ENCODE measurements around the gene CLCNKB. TPM values are rescaled to one million over a fixed set of nuclear protein-coding genes. Genes with fewer than 3 reads are reported as not detected.

Gene CLCNKB
- total and polyA plus RNA-seq, 2 of the 13 experiments (the other 11 are each of a cell fraction or from before 2014, with no cell fraction given), result 0.04 TPM; not detected in 1

DNA sequence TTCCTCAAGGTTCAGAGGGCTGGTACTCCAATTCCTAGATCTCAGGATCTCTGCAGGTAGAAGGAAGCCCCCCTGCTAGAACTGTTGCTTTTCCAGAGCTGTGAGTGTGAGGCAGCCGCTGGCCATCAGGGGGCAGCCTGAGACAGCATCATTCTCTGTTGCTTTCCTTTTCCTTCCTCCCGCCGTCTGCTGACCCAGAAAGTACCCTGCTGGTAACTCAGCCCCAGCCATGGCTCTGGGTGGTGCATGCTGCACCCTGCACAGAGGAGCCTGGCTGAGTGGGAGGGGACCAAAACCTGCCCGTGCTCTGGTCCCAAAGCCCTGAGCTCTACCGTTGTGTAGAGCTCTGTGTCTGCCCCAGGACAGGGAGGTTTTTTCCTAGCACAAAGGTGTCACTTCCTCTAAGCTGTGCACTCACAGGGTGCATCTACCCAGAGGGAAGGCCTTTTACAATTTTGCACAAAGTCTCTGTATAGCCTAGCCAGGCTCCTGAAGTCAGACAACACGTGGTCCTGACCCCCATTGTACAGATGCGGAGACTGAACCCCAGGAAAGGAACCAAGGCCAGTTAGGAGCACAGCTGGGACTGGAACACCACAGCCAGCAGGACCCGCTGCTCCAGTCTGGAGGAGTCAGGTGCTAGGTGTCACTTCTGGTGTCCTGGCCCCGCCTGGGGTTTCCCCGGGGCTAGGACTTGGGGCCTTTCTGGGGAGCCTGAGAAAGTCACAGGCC, 35.5 kb downstream of the CLCNKB start (continued):
- TF ChIP-seq SP1 (IDR thresholded peaks at IDR 0.05) (no peak), SP1 (CRISPR knock-in tag; IDR thresholded peaks at IDR 0.05) (0 out of 2 replicates have a peak, but pooled peaks have one; percentile 51), ZNF30 (CRISPR knock-in tag; IDR thresholded peaks at IDR 0.05) (no peak), SSRP1 (CRISPR knock-in tag; IDR thresholded peaks at IDR 0.05) (no peak), DMAP1 (CRISPR knock-in tag; IDR thresholded peaks at IDR 0.05) (no peak), ZNF703 (CRISPR knock-in tag; IDR thresholded peaks at IDR 0.05; ENCODE audit: borderline replicate concordance) (no peak), SAFB2 (CRISPR knock-in tag; IDR thresholded peaks at IDR 0.05; ENCODE audit: borderline replicate concordance, low read depth) (no peak), NR2F1 (CRISPR knock-in tag; IDR thresholded peaks at IDR 0.05) (no peak), REL (CRISPR knock-in tag; conservative IDR thresholded peaks at IDR 0.05) (no peak), ZNF567 (CRISPR knock-in tag; IDR thresholded peaks at IDR 0.05; ENCODE audit: borderline replicate concordance) (no peak), EEA1 (CRISPR knock-in tag; IDR thresholded peaks at IDR 0.05; ENCODE audit: borderline replicate concordance) (no peak), MATR3 (CRISPR knock-in tag; IDR thresholded peaks at IDR 0.05) (no peak), CC2D1A (CRISPR knock-in tag; IDR thresholded peaks at IDR 0.05) (no peak), GABPB1 (CRISPR knock-in tag; IDR thresholded peaks at IDR 0.05) (peak; percentile 23; the same call in 1 of the 2 replicates), ZNF101 (CRISPR knock-in tag; IDR thresholded peaks at IDR 0.05; ENCODE audit: borderline replicate concordance, low read depth) (no peak)
- TF ChIP-seq, protein P1, sequence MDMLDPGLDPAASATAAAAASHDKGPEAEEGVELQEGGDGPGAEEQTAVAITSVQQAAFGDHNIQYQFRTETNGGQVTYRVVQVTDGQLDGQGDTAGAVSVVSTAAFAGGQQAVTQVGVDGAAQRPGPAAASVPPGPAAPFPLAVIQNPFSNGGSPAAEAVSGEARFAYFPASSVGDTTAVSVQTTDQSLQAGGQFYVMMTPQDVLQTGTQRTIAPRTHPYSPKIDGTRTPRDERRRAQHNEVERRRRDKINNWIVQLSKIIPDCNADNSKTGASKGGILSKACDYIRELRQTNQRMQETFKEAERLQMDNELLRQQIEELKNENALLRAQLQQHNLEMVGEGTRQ (IDR thresholded peaks at IDR 0.05; ENCODE audit: low read depth, low read length), result no peak
- TF ChIP-seq, protein P1 (CRISPR knock-in tag; IDR thresholded peaks at IDR 0.05; ENCODE audit: borderline replicate concordance), result no peak
- TF ChIP-seq, protein P2, sequence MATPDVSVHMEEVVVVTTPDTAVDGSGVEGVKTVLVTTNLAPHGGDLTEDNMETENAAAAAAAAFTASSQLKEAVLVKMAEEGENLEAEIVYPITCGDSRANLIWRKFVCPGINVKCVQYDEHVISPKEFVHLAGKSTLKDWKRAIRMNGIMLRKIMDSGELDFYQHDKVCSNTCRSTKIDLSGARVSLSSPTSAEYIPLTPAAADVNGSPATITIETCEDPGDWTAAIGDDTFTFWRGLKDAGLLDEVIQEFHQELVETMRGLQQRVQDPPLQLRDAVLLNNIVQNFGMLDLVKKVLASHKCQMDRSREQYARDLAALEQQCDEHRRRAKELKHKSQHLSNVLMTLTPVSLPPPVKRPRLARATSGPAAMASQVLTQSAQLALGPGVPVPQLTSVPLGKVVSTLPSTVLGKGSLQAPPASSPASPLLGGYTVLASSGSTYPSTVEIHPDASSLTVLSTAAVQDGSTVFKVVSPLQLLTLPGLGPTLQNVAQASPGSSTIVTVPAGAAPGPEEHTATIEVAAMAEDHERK (CRISPR knock-in tag; IDR thresholded peaks at IDR 0.05; ENCODE audit: low read depth), result no peak
- TF ChIP-seq, protein P3, sequence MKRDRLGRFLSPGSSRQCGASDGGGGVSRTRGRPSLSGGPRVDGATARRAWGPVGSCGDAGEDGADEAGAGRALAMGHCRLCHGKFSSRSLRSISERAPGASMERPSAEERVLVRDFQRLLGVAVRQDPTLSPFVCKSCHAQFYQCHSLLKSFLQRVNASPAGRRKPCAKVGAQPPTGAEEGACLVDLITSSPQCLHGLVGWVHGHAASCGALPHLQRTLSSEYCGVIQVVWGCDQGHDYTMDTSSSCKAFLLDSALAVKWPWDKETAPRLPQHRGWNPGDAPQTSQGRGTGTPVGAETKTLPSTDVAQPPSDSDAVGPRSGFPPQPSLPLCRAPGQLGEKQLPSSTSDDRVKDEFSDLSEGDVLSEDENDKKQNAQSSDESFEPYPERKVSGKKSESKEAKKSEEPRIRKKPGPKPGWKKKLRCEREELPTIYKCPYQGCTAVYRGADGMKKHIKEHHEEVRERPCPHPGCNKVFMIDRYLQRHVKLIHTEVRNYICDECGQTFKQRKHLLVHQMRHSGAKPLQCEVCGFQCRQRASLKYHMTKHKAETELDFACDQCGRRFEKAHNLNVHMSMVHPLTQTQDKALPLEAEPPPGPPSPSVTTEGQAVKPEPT (CRISPR knock-in tag; IDR thresholded peaks at IDR 0.05; ENCODE audit: low read depth), result no peak
- TF ChIP-seq, protein P4, sequence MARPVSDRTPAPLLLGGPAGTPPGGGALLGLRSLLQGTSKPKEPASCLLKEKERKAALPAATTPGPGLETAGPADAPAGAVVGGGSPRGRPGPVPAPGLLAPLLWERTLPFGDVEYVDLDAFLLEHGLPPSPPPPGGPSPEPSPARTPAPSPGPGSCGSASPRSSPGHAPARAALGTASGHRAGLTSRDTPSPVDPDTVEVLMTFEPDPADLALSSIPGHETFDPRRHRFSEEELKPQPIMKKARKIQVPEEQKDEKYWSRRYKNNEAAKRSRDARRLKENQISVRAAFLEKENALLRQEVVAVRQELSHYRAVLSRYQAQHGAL (CRISPR knock-in tag; IDR thresholded peaks at IDR 0.05; ENCODE audit: not compliant biosample characterization), result no peak
- TF ChIP-seq, protein P5, sequence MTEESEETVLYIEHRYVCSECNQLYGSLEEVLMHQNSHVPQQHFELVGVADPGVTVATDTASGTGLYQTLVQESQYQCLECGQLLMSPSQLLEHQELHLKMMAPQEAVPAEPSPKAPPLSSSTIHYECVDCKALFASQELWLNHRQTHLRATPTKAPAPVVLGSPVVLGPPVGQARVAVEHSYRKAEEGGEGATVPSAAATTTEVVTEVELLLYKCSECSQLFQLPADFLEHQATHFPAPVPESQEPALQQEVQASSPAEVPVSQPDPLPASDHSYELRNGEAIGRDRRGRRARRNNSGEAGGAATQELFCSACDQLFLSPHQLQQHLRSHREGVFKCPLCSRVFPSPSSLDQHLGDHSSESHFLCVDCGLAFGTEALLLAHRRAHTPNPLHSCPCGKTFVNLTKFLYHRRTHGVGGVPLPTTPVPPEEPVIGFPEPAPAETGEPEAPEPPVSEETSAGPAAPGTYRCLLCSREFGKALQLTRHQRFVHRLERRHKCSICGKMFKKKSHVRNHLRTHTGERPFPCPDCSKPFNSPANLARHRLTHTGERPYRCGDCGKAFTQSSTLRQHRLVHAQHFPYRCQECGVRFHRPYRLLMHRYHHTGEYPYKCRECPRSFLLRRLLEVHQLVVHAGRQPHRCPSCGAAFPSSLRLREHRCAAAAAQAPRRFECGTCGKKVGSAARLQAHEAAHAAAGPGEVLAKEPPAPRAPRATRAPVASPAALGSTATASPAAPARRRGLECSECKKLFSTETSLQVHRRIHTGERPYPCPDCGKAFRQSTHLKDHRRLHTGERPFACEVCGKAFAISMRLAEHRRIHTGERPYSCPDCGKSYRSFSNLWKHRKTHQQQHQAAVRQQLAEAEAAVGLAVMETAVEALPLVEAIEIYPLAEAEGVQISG (CRISPR knock-in tag; IDR thresholded peaks at IDR 0.05), result peak; percentile 17; the same call in 1 of the 2 replicates

Data from HepG2 (cell line).